Progenitor cell of endocrine pancreas (in vitro differentiated cells): Measurements from ENCODE around the gene ARRDC3. TPM values are rescaled to one million over a fixed set of nuclear protein-coding genes. Genes with fewer than 3 reads are reported as not detected.

Experiments
- DNase-seq: peaks from one replicate; pipeline ENCODE4 v3.0.0; 2021; ENCODE audit warnings: low spot score; ENCODE audit not compliant: unreplicated experiment
- H3K27ac Mint-ChIP-seq: 2 replicates; pipeline ENCODE4 v1.8.0; 2021; ENCODE audit warnings: mild to moderate bottlenecking, moderate library complexity, mixed read lengths
- H3K27me3 Mint-ChIP-seq: 2 replicates; pipeline ENCODE4 v1.8.0; 2021; ENCODE audit warnings: mixed read lengths
- H3K36me3 Mint-ChIP-seq: 2 replicates; pipeline ENCODE4 v1.8.0; 2022; ENCODE audit warnings: mixed read lengths; ENCODE audit not compliant: insufficient read depth
- H3K4me1 Mint-ChIP-seq: 2 replicates; pipeline ENCODE4 v1.8.0; 2021; ENCODE audit warnings: low read depth, mixed read lengths
- H3K4me3 Mint-ChIP-seq: 2 replicates; pipeline ENCODE4 v1.8.0; 2021; ENCODE audit warnings: low read depth, mild to moderate bottlenecking, moderate library complexity, mixed read lengths
- H3K9me3 Mint-ChIP-seq: 2 replicates; pipeline ENCODE4 v1.8.0; 2021; ENCODE audit warnings: low read depth, mixed read lengths
- total RNA-seq: library from RNA; stranded (reverse); gene quantifications from 2 replicates; pipeline ENCODE4 v1.2.1, GENCODE V29; 2021
- TF ChIP-seq, protein P1 (sequence below): fragments of 200-600 bp; sonication (generic); IDR thresholded peaks from one replicate; pipeline ENCODE4 v1.5.0; 2021; ENCODE audit warnings: antibody characterized with exemption, mild to moderate bottlenecking; ENCODE audit not compliant: unreplicated experiment

The ARRDC3 gene
- total RNA-seq, 1 donor from 2014 or later = 107 TPM

DNA sequence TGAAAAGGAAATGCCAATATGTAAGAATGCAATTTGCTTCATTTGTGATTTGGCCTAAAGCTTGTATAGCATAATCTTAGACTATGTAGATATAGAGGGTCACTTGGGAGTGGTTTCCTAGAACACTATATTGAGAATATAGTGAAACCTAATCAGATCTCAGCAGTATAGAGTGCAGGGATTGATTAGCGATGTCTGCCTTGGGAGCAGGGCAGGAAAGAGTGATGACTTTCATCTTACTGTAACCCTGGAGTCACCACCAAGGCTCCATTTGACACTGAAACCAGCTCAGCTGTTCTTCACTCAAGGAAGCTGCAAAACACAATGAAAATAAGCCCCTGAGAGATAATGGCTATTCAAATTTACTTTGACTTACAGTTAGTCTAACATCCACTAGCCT, 26.2 kb upstream of the ARRDC3 start:
- no peak for DNase-seq
- TF ChIP-seq, protein P1, sequence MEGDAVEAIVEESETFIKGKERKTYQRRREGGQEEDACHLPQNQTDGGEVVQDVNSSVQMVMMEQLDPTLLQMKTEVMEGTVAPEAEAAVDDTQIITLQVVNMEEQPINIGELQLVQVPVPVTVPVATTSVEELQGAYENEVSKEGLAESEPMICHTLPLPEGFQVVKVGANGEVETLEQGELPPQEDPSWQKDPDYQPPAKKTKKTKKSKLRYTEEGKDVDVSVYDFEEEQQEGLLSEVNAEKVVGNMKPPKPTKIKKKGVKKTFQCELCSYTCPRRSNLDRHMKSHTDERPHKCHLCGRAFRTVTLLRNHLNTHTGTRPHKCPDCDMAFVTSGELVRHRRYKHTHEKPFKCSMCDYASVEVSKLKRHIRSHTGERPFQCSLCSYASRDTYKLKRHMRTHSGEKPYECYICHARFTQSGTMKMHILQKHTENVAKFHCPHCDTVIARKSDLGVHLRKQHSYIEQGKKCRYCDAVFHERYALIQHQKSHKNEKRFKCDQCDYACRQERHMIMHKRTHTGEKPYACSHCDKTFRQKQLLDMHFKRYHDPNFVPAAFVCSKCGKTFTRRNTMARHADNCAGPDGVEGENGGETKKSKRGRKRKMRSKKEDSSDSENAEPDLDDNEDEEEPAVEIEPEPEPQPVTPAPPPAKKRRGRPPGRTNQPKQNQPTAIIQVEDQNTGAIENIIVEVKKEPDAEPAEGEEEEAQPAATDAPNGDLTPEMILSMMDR = no peak
- no peaks in the 10 kb centered on the region for H3K36me3 Mint-ChIP-seq
- no peaks in the 10 kb centered on the region for H3K9me3 Mint-ChIP-seq
- no peak overlapping the region for H3K4me3 Mint-ChIP-seq
- H3K4me1 Mint-ChIP-seq = no peaks in the 10 kb centered on the region
- no peak overlapping the region for H3K27ac Mint-ChIP-seq
- no peaks in the 10 kb centered on the region for H3K27me3 Mint-ChIP-seq

- TF ChIP-seq, protein P1 = no peak
- no peaks in the 10 kb centered on the region for H3K9me3 Mint-ChIP-seq
- no peak for DNase-seq
- no peak overlapping the region for H3K27ac Mint-ChIP-seq
- no peaks in the 10 kb centered on the region for H3K4me1 Mint-ChIP-seq
- no peaks in the 10 kb centered on the region for H3K36me3 Mint-ChIP-seq
- no peaks in the 10 kb centered on the region for H3K27me3 Mint-ChIP-seq
- no peak overlapping the region for H3K4me3 Mint-ChIP-seq
Observed at GRCh38 chr5:91408710-91409109, 25.6 kb upstream of the ARRDC3 start.

- Mint-ChIP-seq H3K4me3 (no peak overlapping the region), H3K4me1 (no peaks in the 10 kb centered on the region), H3K27me3 (no peaks in the 10 kb centered on the region)
Observed at GRCh38 chr5:91407204-91407603, 24.1 kb upstream of the ARRDC3 start.

DNA sequence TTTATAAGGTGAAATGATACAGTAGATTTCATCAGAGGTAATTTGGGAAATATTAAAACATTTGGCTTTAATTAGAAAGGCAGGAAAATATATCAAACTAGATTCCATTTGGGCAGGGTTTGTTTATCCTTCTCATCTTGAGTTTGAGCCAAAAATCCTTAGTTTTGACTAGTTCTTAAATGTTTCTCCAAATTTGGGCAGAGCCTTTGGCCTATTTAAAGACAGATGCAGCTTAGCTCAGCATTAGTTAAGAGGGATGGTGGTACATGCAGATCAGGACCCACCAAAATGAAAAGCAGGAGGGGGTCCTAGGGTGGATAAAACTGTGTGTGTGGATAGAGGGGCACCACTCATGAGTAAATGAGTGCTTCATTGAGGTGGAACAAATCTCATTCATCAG, 20.3 kb upstream of the ARRDC3 start:
- H3K9me3 Mint-ChIP-seq = no peaks in the 10 kb centered on the region
- DNase-seq = no peak
- H3K4me3 Mint-ChIP-seq = no peak overlapping the region
- no peaks in the 10 kb centered on the region for H3K36me3 Mint-ChIP-seq
- H3K27ac Mint-ChIP-seq = no peak overlapping the region
- no peaks in the 10 kb centered on the region for H3K4me1 Mint-ChIP-seq
- TF ChIP-seq, protein P1 = no peak
- H3K27me3 Mint-ChIP-seq = no peaks in the 10 kb centered on the region

More at GRCh38 chr5:91407204-91407603, 24.1 kb upstream of the ARRDC3 start:
- TF ChIP-seq, protein P1 = no peak
- Mint-ChIP-seq H3K27ac (no peak overlapping the region), H3K36me3 (no peaks in the 10 kb centered on the region), H3K9me3 (no peaks in the 10 kb centered on the region)
- no peak for DNase-seq

GRCh38 chr5:91401175-91401574, 18.1 kb upstream of the ARRDC3 start:
- Mint-ChIP-seq H3K4me1 (no peaks in the 10 kb centered on the region), H3K27me3 (no peaks in the 10 kb centered on the region), H3K36me3 (no peaks in the 10 kb centered on the region), H3K4me3 (no peak overlapping the region), H3K27ac (no peak overlapping the region), H3K9me3 (no peaks in the 10 kb centered on the region)
- TF ChIP-seq, protein P1 = no peak
- DNase-seq = no peak
